GM21367 (cell line): Measurements from ENCODE around the gene SQSTM1.
A peak's percentile ranks its signal among the peaks of the same experiment; 100 is the strongest.
"Not testable (repeated sequence)": the region's sequence is repeated elsewhere in the genome, so short reads cannot be mapped to it uniquely, and the experiment has no call there.

ENCODE experiments used
- ATAC-seq: cut with Tn5 transposase; IDR thresholded peaks from one replicate; pipeline ENCODE4 v1.9.1; 2021; ENCODE audit not compliant: unreplicated experiment

SQSTM1 gene

DNA sequence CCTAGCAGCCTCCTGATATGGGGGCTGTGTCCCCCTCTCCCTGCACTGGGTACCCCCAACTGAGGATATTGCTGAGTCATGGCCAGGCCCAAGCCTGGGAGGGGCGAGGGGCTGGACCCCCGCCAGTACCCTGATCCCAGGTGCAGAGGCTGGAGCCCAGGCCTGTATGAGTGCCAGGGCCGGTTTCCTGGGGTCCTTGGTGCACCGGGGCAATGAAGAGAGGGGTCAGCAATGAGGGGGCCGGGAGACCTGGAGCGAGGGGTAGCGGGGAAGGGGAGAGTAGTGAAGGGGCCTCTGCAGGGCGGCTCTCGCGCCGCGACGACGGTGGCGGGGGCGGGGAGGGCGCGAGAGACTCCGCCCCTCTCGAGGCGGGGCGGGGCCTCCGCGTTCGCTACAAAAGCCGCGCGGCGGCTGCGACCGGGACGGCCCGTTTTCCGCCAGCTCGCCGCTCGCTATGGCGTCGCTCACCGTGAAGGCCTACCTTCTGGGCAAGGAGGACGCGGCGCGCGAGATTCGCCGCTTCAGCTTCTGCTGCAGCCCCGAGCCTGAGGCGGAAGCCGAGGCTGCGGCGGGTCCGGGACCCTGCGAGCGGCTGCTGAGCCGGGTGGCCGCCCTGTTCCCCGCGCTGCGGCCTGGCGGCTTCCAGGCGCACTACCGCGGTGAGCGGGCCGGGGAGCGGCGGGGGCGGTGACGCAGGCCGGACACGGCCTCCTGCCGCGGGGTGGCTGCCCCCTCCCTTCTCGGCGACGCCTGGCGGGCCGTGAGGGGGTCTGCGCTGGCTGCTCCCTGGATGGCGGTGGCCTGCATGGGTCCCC, at the start of gene SQSTM1:
SQSTM1 (plus strand) TSS at position 423 of the 815 bp plus-strand sequence; CDS start at position 455, 32 bp downstream.
- peak; percentile 25 for ATAC-seq

- ATAC-seq, result no peak
These were observed 49.3 kb upstream of the SQSTM1 start for GRCh38 chr5:179771311-179771895.

DNA sequence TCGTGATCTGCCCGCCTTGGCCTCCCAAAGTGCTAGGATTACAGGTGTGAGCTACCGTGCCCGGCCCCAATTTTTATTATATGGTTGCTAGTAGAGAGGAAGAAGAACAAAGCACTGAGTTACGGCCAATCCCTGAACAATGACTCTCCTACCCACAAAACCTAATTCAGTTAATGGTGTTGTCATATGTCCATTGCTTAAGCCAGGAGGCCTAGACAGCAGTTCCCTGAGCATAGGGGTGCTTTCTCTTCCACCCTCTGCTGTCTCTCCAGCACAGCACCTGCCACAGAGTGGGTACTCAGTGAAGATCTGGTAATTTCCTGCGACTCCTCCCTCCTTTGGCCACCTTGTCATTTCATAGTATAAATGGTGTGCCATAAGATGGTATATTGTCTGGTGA, 48.4 kb upstream of the SQSTM1 start:
- no peak for ATAC-seq

DNA sequence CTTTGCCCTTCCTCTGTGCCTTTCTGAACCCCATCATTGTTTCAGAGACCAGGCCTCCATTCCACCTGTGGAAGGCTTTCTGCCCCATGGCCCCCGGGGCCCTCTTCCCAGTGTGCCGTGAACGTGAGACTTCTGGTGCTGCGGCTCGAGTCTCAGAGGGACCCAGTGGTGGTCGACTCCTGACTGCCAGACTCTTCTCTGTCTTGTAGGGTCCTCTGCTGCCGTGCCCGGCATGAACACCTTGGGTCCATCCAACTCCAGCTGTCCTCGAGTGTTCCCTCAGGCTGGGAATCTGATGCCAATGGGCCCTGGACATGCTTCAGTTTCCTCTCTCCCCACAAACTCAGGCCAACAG, 47.0 kb upstream of the SQSTM1 start:
- no peak for ATAC-seq

GRCh38 chr5:179774442-179774841, 46.3 kb upstream of the SQSTM1 start:
- ATAC-seq, result no peak

GRCh38 chr5:179776411-179776938, 44.2 kb upstream of the SQSTM1 start:
- ATAC-seq, result no peak

GRCh38 chr5:179777456-179777855, 43.2 kb upstream of the SQSTM1 start:
- ATAC-seq, result no peak

GRCh38 chr5:179777909-179778308, 42.8 kb upstream of the SQSTM1 start:
- ATAC-seq, result no peak

DNA sequence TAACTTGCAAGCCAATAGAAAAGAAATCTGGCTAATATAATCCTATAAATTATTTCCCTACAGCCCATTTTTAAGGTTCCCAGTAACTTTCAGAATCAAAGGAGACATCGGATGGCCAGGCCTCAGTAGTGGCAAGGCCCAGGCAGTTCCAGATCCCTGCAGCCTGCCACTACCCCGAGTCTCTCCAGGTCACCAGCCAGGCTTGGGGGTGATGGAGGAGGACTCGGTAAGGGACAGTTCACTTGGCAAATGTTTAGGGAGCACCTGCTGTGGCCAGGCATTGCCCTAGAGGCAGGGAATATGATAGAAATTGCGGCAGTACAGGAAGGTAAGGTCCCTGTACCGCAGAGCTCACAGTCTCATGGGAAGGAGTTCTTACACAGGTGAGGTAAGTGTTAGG, 42.1 kb upstream of the SQSTM1 start:
- no peak for ATAC-seq

DNA sequence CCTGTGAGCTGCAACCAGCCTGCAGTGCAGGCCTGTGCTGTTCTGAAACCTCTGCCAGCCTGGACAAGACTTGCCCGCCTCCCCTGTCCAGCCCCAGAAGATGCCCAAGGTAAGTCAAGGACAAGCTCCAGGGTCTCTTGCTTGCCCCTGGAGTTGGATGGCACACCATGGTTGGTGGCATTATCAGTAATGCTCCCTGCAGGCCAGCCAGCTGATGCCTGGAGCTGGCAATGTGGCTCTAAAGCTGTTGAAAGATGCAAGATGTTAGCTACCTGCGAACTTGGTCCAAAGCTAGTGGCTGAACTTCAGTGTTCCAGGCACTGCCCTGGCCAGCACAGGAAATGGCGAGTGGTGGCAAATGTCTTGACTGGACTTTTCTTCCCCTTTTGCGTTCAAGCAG, 40.9 kb upstream of the SQSTM1 start:
- no peak for ATAC-seq

GRCh38 chr5:179780362-179780761, 40.3 kb upstream of the SQSTM1 start:
- ATAC-seq, result no peak

DNA sequence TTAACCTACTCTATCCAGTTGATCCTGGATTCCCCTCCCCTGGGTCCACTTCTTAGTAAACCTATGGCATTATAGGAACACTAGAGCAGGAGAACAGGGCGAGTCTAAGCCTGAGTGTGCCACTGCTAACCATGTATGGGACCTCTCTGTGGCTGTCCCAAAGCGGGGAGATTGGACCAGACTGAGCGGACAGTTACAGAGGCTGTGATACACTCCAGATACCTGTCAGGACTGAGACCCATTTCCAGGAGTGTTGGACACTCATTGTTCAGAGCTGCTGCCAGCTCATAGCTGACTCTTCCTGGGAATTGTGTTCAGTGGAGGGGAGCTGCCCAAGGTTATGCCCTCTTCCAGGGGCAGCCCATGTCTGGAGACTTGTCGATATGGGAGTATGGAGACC, 38.9 kb upstream of the SQSTM1 start:
- ATAC-seq, result no peak

DNA sequence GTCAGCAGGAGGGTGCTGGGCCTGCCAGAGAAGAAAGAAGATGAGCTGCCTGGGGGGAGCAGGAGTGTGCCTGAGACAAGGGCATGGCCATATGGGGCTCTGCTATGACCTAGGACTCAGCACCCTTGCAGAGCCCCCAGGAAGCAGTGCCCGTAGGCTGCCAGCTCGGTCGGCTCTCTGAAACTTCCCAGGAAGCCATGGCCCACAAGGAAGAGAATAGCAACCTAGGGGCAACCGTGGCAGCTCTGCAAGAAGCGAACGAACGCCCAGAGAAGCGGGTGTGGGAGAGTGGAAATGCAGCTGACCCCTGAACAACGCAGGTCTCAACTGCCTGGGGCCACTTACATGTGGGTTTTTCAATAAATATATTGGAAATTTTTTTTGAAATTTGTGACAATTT, 37.6 kb upstream of the SQSTM1 start:
- ATAC-seq, result no peak

DNA sequence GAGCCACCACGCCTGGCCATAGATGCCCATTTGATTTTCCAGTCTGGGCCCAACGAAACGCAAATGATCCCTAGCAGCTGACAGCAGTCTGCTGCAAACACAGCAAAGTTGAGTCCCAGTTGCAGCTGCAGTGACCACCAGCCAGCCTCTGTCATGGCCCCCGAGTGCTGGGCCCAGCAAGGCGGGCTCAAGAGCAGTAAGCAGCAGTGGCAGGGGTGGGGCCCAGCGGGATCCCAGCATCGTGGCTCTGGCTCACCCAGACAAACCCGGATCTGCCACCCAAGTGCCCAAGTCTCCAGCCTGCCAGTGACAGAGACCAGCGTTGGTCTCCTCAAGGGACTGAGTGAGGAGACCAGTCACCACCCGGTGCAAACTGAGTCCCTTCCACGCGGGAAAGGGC, 33.8 kb upstream of the SQSTM1 start:
- no peak for ATAC-seq

GRCh38 chr5:179788193-179788854, 32.4 kb upstream of the SQSTM1 start:
- no peak for ATAC-seq

- not testable (repeated sequence) for ATAC-seq
These were observed 31.4 kb upstream of the SQSTM1 start for GRCh38 chr5:179789278-179789677.

DNA sequence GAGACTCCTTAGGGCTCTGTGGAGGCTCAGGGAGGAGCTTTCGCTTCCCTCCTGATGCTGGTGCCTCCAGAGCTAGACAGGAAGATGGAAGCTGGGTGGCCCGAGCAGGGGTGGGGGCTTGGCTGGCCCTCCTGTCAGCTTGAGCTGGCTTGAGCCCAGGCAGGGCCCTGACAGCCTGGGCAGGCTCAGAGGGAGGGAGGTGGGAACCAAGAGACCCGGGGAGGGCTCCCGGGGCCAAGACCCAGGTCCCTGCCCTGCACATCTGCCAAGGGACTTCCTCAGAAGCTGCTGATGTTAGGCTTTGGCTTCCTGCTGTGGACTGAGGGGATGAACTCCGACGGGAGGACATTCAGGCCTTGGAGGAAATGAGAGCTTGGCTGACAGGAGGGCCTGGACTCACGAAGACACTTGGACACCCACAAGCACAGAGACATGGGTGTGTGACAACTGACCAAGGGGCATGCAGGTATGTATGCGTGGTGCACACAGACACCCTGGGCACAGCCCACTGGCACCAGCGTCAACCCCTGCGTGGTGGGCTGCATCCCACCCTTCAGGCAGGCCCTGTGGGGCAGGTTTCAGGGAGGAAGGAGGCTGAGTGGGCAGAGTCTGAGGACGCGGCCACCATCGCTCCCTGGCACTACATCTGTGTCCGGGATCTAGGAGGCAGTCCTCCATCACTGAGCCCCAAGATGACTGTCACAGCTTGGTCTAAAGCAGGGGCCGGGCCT, 28.7 kb upstream of the SQSTM1 start:
- ATAC-seq, result no peak

DNA sequence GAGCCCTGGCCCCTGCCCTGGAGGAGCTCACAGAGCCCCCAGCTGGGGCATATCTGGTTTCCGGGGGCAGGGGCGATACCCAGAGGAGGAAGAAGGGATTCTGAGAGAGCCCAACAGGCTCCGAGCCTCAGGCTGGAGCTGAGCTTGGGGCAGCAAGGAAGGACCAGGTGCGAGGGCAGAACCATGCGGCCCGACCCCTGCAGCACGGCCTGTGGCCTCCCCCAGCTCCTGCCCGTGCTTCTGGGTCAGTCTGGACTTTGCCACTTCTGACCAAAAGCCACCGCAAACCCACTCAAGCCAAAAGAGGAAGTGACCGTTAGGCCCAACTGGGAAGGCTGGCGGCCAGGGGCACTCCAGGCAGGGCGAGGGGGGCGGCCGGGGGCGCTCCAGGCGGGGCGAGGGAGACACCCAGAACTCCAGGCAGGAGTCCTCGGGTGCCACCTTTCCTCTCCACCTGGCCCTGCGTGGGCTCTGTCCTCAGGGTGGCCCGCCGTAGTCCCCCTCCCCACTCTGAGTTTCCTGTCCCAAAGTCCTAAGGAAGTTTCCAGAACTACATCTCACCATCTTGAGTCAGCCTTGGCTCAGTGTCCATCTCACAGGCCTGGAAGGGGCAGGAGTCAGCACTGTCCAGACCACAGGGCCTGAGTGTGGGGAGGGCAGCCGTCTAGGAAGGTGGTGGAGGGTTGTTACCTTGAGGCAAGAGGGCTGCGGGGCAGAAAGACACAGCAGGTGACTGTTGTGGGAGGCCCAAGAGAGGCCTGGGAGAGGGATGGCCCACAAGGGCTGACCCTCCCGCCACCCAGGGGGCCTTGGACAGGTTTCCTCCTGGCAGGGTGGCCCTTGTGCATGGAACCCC, 27.9 kb upstream of the SQSTM1 start:
- ATAC-seq, result no peak

GRCh38 chr5:179793468-179794139, 27.1 kb upstream of the SQSTM1 start, which contains the start of gene LTC4S:
TSS of gene LTC4S (plus strand) at chr5:179793986. CDS start at chr5:179794081, 95 bp downstream.
- no peak for ATAC-seq

DNA sequence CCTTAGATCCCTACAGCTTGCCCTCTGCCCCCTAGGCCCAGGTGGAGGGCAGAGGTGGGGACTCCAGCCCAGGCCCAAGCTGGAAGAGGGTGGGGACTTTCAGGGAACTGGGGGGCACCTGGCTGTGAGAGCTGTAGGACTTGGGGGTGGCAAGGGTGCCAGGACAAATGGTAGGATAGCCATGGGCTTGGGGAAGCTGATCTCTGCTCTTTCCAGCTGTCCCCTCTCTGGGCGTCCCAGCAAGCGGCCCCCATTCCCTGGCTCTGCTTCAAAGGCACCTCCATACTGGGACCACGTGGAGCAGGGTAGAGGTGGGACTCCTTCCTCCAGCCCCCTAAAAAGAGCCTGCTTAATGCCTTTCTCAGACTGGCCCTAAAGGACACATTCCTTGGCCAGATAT, 26.5 kb upstream of the SQSTM1 start:
- ATAC-seq, result no peak
